PC-9 (cell line): Measurements from ENCODE around the gene KRCC1. TPM values are rescaled to one million over a fixed set of nuclear protein-coding genes. Genes with fewer than 3 reads are reported as not detected.
"Not testable (repeated sequence)": the region's sequence is repeated elsewhere in the genome, so short reads cannot be mapped to it uniquely, and the experiment has no call there.

Experiments used
- BruUV-seq: library from RNA; stranded (reverse); fragments of 400-500 nt; replicated peaks from 2 replicates; lab custom pipeline; 2021; lab: Mats Ljungman, UMichigan
- CTCF ChIA-PET: fragments of 300-600 bp; sonication (Branson Sonifier 250); formaldehyde crosslinking; loops from one replicate; lab custom pipeline; 2022; ENCODE audit warnings: antibody characterized with exemption; lab: Charles Lee
- POLR2A ChIA-PET: fragments of 300-600 bp; sonication (Branson Sonifier 250); formaldehyde crosslinking; loops from one replicate; lab custom pipeline; 2022; ENCODE audit warnings: antibody characterized with exemption; ENCODE audit not compliant: unreplicated experiment; lab: Charles Lee
- DNase-seq, 2 experiments: peaks; one replicate each; pipeline versions ENCODE4 v3.0.0 to v3.0.0-alpha.2; 2015 to 2022; ENCODE audit warnings: mixed read lengths in 1 of 2
- H2AFZ ChIP-seq: fragments of 200-600 bp; sonication (generic); 2 replicates; pipeline ENCODE4 v1.8.1; 2017; ENCODE audit warnings: antibody characterized with exemption
- H3F3A ChIP-seq: fragments of 200-600 bp; sonication (generic); 2 replicates; pipeline ENCODE4 v1.8.1; 2017; ENCODE audit warnings: antibody characterized with exemption, mild to moderate bottlenecking, low read depth; ENCODE audit not compliant: insufficient read depth
- H3K27ac ChIP-seq: fragments of 200-600 bp; sonication (generic); 2 replicates; pipeline ENCODE4 v1.6.1; 2016; ENCODE audit warnings: mixed run types
- H3K27me3 ChIP-seq: fragments of 200-600 bp; sonication (generic); 2 replicates; pipeline ENCODE4 v1.6.1; 2016; ENCODE audit warnings: low read depth, mixed run types; ENCODE audit not compliant: insufficient read depth
- H3K36me3 ChIP-seq: fragments of 200-600 bp; sonication (generic); 2 replicates; pipeline ENCODE4 v1.6.1; 2016; ENCODE audit warnings: low read depth, mixed run types
- H3K4me1 ChIP-seq: fragments of 200-600 bp; sonication (generic); replicated peaks from 2 replicates; pipeline ENCODE4 v1.6.1; 2016; ENCODE audit warnings: mixed run types; ENCODE audit not compliant: insufficient read depth
- H3K4me2 ChIP-seq: fragments of 200-600 bp; sonication (generic); 2 replicates; pipeline ENCODE4 v1.6.1; 2017; ENCODE audit warnings: mixed run types
- H3K4me3 ChIP-seq: fragments of 200-600 bp; sonication (generic); 2 replicates; pipeline ENCODE4 v1.6.1; 2016; ENCODE audit warnings: mixed run types
- H3K79me2 ChIP-seq: fragments of 200-600 bp; sonication (generic); 2 replicates; pipeline ENCODE4 v1.6.1; 2017; ENCODE audit warnings: low read depth, mixed run types
- H3K9me2 ChIP-seq: fragments of 200-600 bp; sonication (generic); 2 replicates; pipeline ENCODE4 v1.8.1; 2017; ENCODE audit warnings: mild to moderate bottlenecking; ENCODE audit not compliant: insufficient read depth
- H3K9me3 ChIP-seq: fragments of 200-600 bp; sonication (generic); 2 replicates; pipeline ENCODE4 v1.8.1; 2016; ENCODE audit warnings: low read depth; ENCODE audit not compliant: insufficient read depth
- H4K20me1 ChIP-seq: fragments of 200-600 bp; sonication (generic); 2 replicates; pipeline ENCODE4 v1.8.1; 2017; ENCODE audit not compliant: insufficient read depth
- EZH2 ChIP-seq: fragments of 200-600 bp; sonication (generic); IDR thresholded peaks from 2 replicates; pipeline ENCODE4 v1.8.0; 2017; ENCODE audit warnings: antibody characterized with exemption, low read depth
- intact Hi-C: fragments of 100-400 bp; cut with micrococcal nuclease; formaldehyde crosslinking; loops from one replicate; pipeline ENCODE4 v1.10.0; 2022; ENCODE audit not compliant: unreplicated experiment
- total RNA-seq: library from RNA; stranded (reverse); gene quantifications from 2 replicates; pipeline ENCODE4 v1.2.3, GENCODE V29; 2021
- TF ChIP-seq, protein P1 (sequence below): fragments of 200-600 bp; sonication (generic); conservative IDR thresholded peaks from 2 replicates; pipeline ENCODE4 v1.6.1; 2017; ENCODE audit warnings: mixed run types, antibody characterized with exemption, mild to moderate bottlenecking, moderate library complexity

The KRCC1 gene
- total RNA-seq, 1 experiment from 2014 or later = 17.4 TPM

DNA sequence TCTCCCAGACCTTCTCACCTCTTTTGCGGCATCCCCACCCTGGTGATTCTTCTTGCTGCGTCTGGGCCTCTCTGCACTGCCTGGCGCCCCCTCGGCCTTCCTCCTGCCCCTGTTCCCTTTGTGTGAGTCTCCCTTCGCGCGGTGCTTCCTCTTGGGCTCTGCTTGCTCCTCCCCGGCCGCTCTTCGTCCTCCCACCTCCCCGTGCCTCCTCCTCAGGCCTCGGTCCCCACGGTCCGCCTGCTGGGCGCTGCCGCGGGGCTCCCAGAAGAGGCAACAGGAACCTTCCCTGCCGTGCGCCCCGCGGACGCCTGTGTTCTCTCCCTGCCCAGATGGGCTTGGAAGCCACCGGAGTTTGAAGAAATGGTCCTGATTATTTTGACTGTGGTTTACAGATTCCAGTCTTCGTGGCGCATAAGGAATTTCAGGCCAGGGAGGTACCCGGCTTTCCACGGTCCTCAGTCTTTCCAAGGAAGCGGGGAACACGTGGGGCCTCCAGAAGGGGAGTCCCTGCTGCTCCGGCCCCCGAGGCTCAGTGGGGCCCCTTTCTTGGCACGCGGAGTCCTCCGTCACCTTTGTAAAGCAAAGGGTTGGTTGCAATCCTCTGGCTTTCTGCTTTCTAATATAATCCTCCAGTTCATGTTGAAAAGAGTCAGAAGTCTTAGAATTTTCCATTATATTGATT, 52.4 kb downstream of the KRCC1 start:
- Histone ChIP-seq H3K4me3 (no peak overlapping the region), H3K27ac (no peak overlapping the region), H2AFZ (no peak overlapping the region), H3K4me1 (no peaks in the 10 kb centered on the region), H3K9me3 (no peaks in the 10 kb centered on the region), H4K20me1 (no peaks in the 10 kb centered on the region), H3K27me3 (no peaks in the 10 kb centered on the region), H3K9me2 (no peaks in the 10 kb centered on the region), H3F3A (no peaks in the 10 kb centered on the region), H3K4me2 (no peak overlapping the region), H3K79me2 (no peaks in the 10 kb centered on the region), H3K36me3 (no peaks in the 10 kb centered on the region)
- no peak for DNase-seq
- POLR2A ChIA-PET = no interaction called here
- BruUV-seq = no TSS peak
- TF ChIP-seq EZH2 = no peak
- TF ChIP-seq, protein P1, sequence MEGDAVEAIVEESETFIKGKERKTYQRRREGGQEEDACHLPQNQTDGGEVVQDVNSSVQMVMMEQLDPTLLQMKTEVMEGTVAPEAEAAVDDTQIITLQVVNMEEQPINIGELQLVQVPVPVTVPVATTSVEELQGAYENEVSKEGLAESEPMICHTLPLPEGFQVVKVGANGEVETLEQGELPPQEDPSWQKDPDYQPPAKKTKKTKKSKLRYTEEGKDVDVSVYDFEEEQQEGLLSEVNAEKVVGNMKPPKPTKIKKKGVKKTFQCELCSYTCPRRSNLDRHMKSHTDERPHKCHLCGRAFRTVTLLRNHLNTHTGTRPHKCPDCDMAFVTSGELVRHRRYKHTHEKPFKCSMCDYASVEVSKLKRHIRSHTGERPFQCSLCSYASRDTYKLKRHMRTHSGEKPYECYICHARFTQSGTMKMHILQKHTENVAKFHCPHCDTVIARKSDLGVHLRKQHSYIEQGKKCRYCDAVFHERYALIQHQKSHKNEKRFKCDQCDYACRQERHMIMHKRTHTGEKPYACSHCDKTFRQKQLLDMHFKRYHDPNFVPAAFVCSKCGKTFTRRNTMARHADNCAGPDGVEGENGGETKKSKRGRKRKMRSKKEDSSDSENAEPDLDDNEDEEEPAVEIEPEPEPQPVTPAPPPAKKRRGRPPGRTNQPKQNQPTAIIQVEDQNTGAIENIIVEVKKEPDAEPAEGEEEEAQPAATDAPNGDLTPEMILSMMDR = no peak
- intact Hi-C loops = no loop called here
- CTCF ChIA-PET = no interaction called here

GRCh38 chr2:88002359-88002707, 53.2 kb downstream of the KRCC1 start:
- no TSS peak for BruUV-seq

DNA sequence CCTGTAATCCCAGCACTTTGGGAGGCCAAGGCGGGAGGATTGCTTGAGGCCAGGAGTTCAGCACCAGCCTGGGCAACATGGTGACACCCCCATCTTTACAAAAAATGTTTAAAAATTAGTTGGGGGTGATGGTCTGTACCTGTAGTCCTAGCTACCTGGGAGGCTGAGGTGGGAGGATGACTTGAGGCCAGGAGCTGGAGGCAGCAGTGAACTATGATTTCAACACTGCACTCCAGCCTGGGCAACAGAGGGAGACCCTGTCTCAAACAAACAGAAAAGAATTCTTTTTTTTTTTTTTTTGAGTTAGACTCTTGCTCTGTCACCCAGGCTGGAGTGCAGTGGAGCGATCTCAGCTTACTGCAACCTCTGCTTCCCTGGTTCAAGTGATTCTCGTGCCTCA, 55.1 kb downstream of the KRCC1 start:
- H3K36me3 ChIP-seq, H3K4me3 ChIP-seq, H3K4me1 ChIP-seq, BruUV-seq, H3K4me2 ChIP-seq, H3K79me2 ChIP-seq, H4K20me1 ChIP-seq, intact Hi-C loops, H3K27me3 ChIP-seq, H3F3A ChIP-seq, DNase-seq, H3K9me3 ChIP-seq, H3K9me2 ChIP-seq, H3K27ac ChIP-seq, POLR2A ChIA-PET, H2AFZ ChIP-seq: not testable (repeated sequence)
- CTCF ChIA-PET = interaction anchor here (0.7 kb wide), 1 partner anchor 13 kb away, joined by 6 read pairs; no protein-coding TSS in a partner anchor

More at GRCh38 chr2:88002359-88002707, 53.2 kb downstream of the KRCC1 start:
- Histone ChIP-seq H3K4me2 (no peak overlapping the region), H3K4me1 (no peaks in the 10 kb centered on the region), H4K20me1 (no peaks in the 10 kb centered on the region), H3K9me3 (no peaks in the 10 kb centered on the region), H3K27me3 (no peaks in the 10 kb centered on the region), H3K79me2 (no peaks in the 10 kb centered on the region), H2AFZ (no peak overlapping the region), H3K36me3 (no peaks in the 10 kb centered on the region), H3F3A (no peaks in the 10 kb centered on the region), H3K4me3 (no peak overlapping the region), H3K27ac (no peak overlapping the region), H3K9me2 (no peaks in the 10 kb centered on the region)
- POLR2A ChIA-PET = no interaction called here
- no peak for TF ChIP-seq EZH2
- TF ChIP-seq, protein P1 = no peak
- intact Hi-C loops = no loop called here
- no peak for DNase-seq
- CTCF ChIA-PET = interaction anchor here (0.6 kb wide), 1 partner anchor 21 kb away, joined by 3 read pairs; no protein-coding TSS in a partner anchor

DNA sequence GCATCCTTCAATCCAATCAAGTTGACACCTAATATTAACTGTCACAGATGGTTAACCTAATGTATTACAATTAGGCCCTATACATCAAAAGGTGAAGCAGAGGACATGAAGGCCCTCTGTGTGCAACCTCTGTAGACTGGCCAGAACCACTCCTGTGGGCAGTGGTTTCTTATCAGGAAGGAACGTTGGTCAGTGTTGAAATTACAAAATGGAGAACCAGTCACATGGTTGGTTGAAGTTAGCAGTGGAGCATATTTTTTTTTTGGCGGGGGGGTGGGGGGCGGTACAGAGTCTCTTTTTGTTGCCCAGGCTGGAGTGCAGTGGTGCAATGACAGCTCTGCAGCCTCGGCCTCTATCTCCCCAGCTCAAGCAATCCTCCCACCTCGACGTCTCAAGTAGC, 59.0 kb downstream of the KRCC1 start:
- Histone ChIP-seq H3K27ac (no peak overlapping the region), H3K9me3 (no peaks in the 10 kb centered on the region), H3K79me2 (no peaks in the 10 kb centered on the region), H3K4me3 (no peak overlapping the region), H3K4me1 (no peaks in the 10 kb centered on the region), H3K27me3 (no peaks in the 10 kb centered on the region), H4K20me1 (no peaks in the 10 kb centered on the region), H3F3A (no peaks in the 10 kb centered on the region), H3K36me3 (no peaks in the 10 kb centered on the region), H3K9me2 (no peaks in the 10 kb centered on the region), H3K4me2 (no peak overlapping the region), H2AFZ (no peak overlapping the region)
- ChIA-PET CTCF (no interaction called here), POLR2A (no interaction called here)
- DNase-seq = no peak
- BruUV-seq = no TSS peak
- no peak for TF ChIP-seq EZH2
- TF ChIP-seq, protein P1 = no peak
- intact Hi-C loops = no loop called here
